Measurements from ENCODE around the gene RAB31. TPM values are rescaled to one million over a fixed set of nuclear protein-coding genes. Genes with fewer than 3 reads are reported as not detected.
A peak's percentile ranks its signal among the peaks of the same experiment; 100 is the strongest.

RAB31 gene
- total and polyA plus RNA-seq, 4 donors: 21.5 to 114 (median 49.5) TPM

GRCh38 chr18:9876212-9876866, 168.2 kb downstream of the RAB31 start:
- peak overlapping the region in 1 of 2 donors; percentile 9 for H3K27ac ChIP-seq (ENCODE audit: low read depth in 1 of 2, low read length in 1 of 2)
- H3K36me3 ChIP-seq (ENCODE audit: control insufficient read depth in 4 of 4, insufficient read depth in 4 of 4, low read length in 4 of 4): no peaks in the 10 kb centered on the region
- no peaks in the 10 kb centered on the region for H3K9me3 ChIP-seq (ENCODE audit: control insufficient read depth in 4 of 4, insufficient read depth in 3 of 4, low read length in 3 of 4)
- ATAC-seq (ENCODE audit: insufficient read depth, low FRiP score) (no peak), DNase-seq (no peak)
- H3K4me3 ChIP-seq: no peak overlapping the region
- no peaks in the 10 kb centered on the region for H3K27me3 ChIP-seq (ENCODE audit: control insufficient read depth in 3 of 3, insufficient read depth in 3 of 3, low read length in 2 of 3)
- peaks cover 0 to 7% (median 0%) of the 10 kb centered on the region in 5 donors for H3K4me1 ChIP-seq (ENCODE audit: control insufficient read depth in 5 of 5, insufficient read depth in 5 of 5, low read length in 5 of 5)
- TF ChIP-seq CTCF (IDR thresholded peaks at IDR 0.05; ENCODE audit: control extremely low read depth, extremely low read depth): no peak
- 65 to 85% methylated on average over 2 of the region's 2 CpGs for WGBS, 2 donors
- peak overlapping the region in 1 of 2 donors; percentile 64 for H3K9ac ChIP-seq (ENCODE audit: insufficient read depth in 1 of 2, low read length in 2 of 2)

DNA sequence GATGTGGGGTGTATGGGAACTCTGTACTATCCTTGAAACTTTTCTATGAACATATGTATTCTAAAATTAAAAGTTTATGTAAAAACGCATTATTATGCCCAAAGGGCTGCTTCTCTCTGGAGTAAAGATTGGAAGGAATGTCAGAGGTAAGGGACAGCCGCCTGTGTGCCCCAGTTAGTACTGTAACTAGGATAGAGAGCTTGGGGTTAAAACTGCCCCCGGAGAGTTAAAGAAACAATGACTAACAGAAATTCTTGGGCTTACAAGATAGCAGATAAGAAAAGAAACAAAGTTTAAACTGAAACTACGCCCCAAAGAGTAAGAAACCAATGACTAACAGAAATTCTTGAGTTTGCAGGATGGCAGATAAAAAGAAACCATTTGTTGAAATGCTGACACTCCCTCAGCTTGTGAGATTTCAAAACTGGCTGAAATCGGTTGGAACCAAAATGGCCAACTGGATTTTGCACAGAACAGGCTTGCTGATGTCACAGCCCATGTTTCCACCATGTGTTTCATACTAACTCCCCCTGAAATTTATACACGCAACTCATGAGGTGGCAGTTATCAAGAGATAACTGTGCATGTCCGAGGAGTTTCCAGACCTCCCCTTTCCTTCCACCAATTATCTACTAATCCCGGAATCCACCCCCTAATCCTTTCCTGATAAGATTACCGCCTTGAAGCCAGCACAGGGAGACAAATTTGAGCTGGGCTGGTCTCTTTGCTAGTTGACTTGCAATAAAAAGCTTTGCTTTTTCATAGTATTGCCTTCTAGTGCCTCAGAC, 169.0 kb downstream of the RAB31 start:
- WGBS, 2 donors: 44 to 63% methylated on average over 9 of the region's 9 CpGs
- Histone ChIP-seq H3K27me3 (ENCODE audit: control insufficient read depth in 3 of 3, insufficient read depth in 3 of 3, low read length in 2 of 3) (no peaks in the 10 kb centered on the region), H3K36me3 (ENCODE audit: control insufficient read depth in 4 of 4, insufficient read depth in 4 of 4, low read length in 4 of 4) (no peaks in the 10 kb centered on the region), H3K9ac (ENCODE audit: insufficient read depth in 1 of 2, low read length in 2 of 2) (peak overlapping the region in 1 of 2 donors; percentile 64), H3K4me3 (no peak overlapping the region), H3K4me1 (ENCODE audit: control insufficient read depth in 5 of 5, insufficient read depth in 5 of 5, low read length in 5 of 5) (peaks cover 0 to 7% (median 0%) of the 10 kb centered on the region in 5 donors), H3K9me3 (ENCODE audit: control insufficient read depth in 4 of 4, insufficient read depth in 3 of 4, low read length in 3 of 4) (no peaks in the 10 kb centered on the region), H3K27ac (ENCODE audit: low read depth in 1 of 2, low read length in 1 of 2) (peak overlapping the region; percentile 33 to 52)
- ATAC-seq (ENCODE audit: insufficient read depth, low FRiP score): peak; percentile 75
- DNase-seq: peak; percentile 67 to 90 (median 86)
- TF ChIP-seq CTCF (IDR thresholded peaks at IDR 0.05; ENCODE audit: control extremely low read depth, extremely low read depth): no peak

DNA sequence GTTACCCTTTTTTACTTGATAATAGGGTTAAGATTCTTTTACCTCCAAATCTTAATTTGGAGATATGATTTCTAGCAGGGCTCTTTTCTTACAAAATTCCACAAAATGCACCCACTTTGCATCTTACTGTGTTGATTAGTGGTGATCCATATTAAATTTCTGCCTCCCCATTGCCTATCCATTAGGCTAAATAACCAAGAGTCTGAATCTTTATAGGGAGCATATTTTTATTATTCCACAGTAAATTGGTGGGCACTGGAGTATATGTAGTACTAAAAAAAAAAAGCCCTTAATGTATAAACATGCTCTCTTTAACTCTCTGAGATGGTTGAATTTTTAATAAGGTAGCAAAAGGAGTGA, 169.5 kb downstream of the RAB31 start:
- H3K9ac ChIP-seq (ENCODE audit: insufficient read depth in 1 of 2, low read length in 2 of 2): peak overlapping the region in 1 of 2 donors; percentile 64
- no peaks in the 10 kb centered on the region for H3K27me3 ChIP-seq (ENCODE audit: control insufficient read depth in 3 of 3, insufficient read depth in 3 of 3, low read length in 2 of 3)
- TF ChIP-seq CTCF (IDR thresholded peaks at IDR 0.05; ENCODE audit: control extremely low read depth, extremely low read depth): no peak
- no peaks in the 10 kb centered on the region for H3K9me3 ChIP-seq (ENCODE audit: control insufficient read depth in 4 of 4, insufficient read depth in 3 of 4, low read length in 3 of 4)
- ATAC-seq (ENCODE audit: insufficient read depth, low FRiP score): no peak
- DNase-seq: no peak
- no peaks in the 10 kb centered on the region for H3K36me3 ChIP-seq (ENCODE audit: control insufficient read depth in 4 of 4, insufficient read depth in 4 of 4, low read length in 4 of 4)
- no peak overlapping the region for H3K4me3 ChIP-seq
- peaks cover 0 to 10% (median 0%) of the 10 kb centered on the region in 5 donors for H3K4me1 ChIP-seq (ENCODE audit: control insufficient read depth in 5 of 5, insufficient read depth in 5 of 5, low read length in 5 of 5)
- peak overlapping the region; percentile 33 to 52 for H3K27ac ChIP-seq (ENCODE audit: low read depth in 1 of 2, low read length in 1 of 2)
